ENCODE data around the gene TMTC1. TPM values are rescaled to one million over a fixed set of nuclear protein-coding genes. Genes with fewer than 3 reads are reported as not detected.

TMTC1 gene
- total and polyA plus RNA-seq, 4 donors = 3.0 to 33.6 (median 6.0) TPM

DNA sequence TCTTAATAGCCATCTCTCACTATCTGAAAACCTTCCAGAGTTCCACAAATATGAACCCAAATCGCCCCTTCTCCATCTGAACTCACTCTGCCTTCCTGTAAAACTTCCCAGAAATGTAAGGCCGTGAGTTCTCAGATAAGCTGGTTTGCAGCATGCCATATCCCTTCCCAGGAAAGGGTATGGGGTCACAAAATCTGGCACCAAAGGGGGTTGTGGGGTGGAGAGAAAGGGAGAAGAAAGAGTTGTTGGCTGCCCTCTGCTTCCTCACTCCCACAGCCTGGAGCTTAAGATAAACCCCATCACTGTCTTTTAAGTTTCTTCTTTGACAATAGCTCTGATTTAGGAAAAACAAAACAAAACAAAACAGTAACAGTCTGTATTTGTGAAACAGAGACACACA, 10.7 kb downstream of the TMTC1 start:
- no peaks in the 10 kb centered on the region for H3K27me3 ChIP-seq (ENCODE audit: control insufficient read depth in 3 of 3, insufficient read depth in 3 of 3, low read length in 2 of 3)
- ATAC-seq (ENCODE audit: insufficient read depth, low FRiP score) = no peak
- H3K4me1 ChIP-seq (ENCODE audit: control insufficient read depth in 5 of 5, insufficient read depth in 5 of 5, low read length in 5 of 5) = peaks cover 2 to 37% (median 4%) of the 10 kb centered on the region in 5 donors
- no peak overlapping the region for H3K4me3 ChIP-seq
- no peaks in the 10 kb centered on the region for H3K36me3 ChIP-seq (ENCODE audit: control insufficient read depth in 4 of 4, insufficient read depth in 4 of 4, low read length in 4 of 4)
- TF ChIP-seq, protein P1, sequence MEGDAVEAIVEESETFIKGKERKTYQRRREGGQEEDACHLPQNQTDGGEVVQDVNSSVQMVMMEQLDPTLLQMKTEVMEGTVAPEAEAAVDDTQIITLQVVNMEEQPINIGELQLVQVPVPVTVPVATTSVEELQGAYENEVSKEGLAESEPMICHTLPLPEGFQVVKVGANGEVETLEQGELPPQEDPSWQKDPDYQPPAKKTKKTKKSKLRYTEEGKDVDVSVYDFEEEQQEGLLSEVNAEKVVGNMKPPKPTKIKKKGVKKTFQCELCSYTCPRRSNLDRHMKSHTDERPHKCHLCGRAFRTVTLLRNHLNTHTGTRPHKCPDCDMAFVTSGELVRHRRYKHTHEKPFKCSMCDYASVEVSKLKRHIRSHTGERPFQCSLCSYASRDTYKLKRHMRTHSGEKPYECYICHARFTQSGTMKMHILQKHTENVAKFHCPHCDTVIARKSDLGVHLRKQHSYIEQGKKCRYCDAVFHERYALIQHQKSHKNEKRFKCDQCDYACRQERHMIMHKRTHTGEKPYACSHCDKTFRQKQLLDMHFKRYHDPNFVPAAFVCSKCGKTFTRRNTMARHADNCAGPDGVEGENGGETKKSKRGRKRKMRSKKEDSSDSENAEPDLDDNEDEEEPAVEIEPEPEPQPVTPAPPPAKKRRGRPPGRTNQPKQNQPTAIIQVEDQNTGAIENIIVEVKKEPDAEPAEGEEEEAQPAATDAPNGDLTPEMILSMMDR (IDR thresholded peaks at IDR 0.05; ENCODE audit: control extremely low read depth, extremely low read depth) = no peak
- H3K9ac ChIP-seq (ENCODE audit: insufficient read depth in 1 of 2, low read length in 2 of 2) = no peak overlapping the region
- 40 to 56% methylated on average over 2 of the region's 2 CpGs for WGBS, 2 donors
- H3K27ac ChIP-seq (ENCODE audit: low read depth in 1 of 2, low read length in 1 of 2) = no peak overlapping the region
- peak in 1 of 3 donors; percentile 33 for DNase-seq
- peaks cover 0 to 1% (median 0%) of the 10 kb centered on the region in 4 donors for H3K9me3 ChIP-seq (ENCODE audit: control insufficient read depth in 4 of 4, insufficient read depth in 3 of 4, low read length in 3 of 4)

DNA sequence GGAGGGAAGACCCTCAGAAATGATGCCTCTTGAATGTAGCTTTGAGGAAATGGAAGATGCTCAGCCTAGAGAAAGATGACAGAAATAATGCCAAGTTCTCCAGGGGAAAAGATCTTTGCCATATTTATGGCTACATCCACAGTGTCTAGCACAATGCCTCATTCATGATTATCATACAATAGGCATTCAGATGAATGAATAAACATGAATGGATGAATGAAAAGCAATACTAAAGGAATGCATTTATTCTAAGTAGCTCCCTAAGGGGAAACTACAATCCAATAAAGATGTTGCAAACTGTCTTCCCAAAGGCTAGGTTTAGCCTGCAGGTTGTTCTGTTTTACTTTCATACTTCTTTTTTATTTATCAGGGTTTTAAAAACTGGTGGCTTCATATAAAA, 12.0 kb downstream of the TMTC1 start:
- Histone ChIP-seq H3K4me1 (ENCODE audit: control insufficient read depth in 5 of 5, insufficient read depth in 5 of 5, low read length in 5 of 5) (peaks cover 2 to 37% (median 4%) of the 10 kb centered on the region in 5 donors), H3K9me3 (ENCODE audit: control insufficient read depth in 4 of 4, insufficient read depth in 3 of 4, low read length in 3 of 4) (no peaks in the 10 kb centered on the region), H3K27me3 (ENCODE audit: control insufficient read depth in 3 of 3, insufficient read depth in 3 of 3, low read length in 2 of 3) (no peaks in the 10 kb centered on the region), H3K36me3 (ENCODE audit: control insufficient read depth in 4 of 4, insufficient read depth in 4 of 4, low read length in 4 of 4) (no peaks in the 10 kb centered on the region), H3K27ac (ENCODE audit: low read depth in 1 of 2, low read length in 1 of 2) (no peak overlapping the region), H3K4me3 (no peak overlapping the region), H3K9ac (ENCODE audit: insufficient read depth in 1 of 2, low read length in 2 of 2) (no peak overlapping the region)
- TF ChIP-seq, protein P1 (IDR thresholded peaks at IDR 0.05; ENCODE audit: control extremely low read depth, extremely low read depth) = no peak
- ATAC-seq (ENCODE audit: insufficient read depth, low FRiP score) (no peak), DNase-seq (no peak)

DNA sequence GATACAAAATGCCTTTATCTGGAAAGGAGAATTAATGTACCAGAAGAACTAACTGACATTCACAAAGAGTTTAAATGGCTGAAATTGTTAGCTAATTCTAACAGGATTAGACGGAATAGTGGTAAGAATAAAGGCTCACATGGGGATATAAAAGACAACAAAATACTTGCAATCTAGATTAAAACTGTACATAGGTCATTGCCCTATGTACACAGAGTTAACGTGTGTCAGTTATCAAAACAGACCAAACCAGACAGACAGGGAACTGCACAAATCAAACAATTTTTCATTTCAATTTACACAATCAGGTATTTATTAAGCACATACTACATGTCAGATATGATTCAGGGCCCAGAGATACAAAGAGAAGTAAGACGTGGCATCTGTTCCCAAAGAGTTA, 12.6 kb downstream of the TMTC1 start:
- H3K36me3 ChIP-seq (ENCODE audit: control insufficient read depth in 4 of 4, insufficient read depth in 4 of 4, low read length in 4 of 4) = peaks cover 0 to 4% (median 0%) of the 10 kb centered on the region in 4 donors
- no peaks in the 10 kb centered on the region for H3K9me3 ChIP-seq (ENCODE audit: control insufficient read depth in 4 of 4, insufficient read depth in 3 of 4, low read length in 3 of 4)
- H3K27me3 ChIP-seq (ENCODE audit: control insufficient read depth in 3 of 3, insufficient read depth in 3 of 3, low read length in 2 of 3) = no peaks in the 10 kb centered on the region
- ATAC-seq (ENCODE audit: insufficient read depth, low FRiP score) (no peak), DNase-seq (no peak)
- no peak overlapping the region for H3K4me3 ChIP-seq
- WGBS, 2 donors = 78 to 86% methylated on average over 3 of the region's 3 CpGs
- H3K27ac ChIP-seq (ENCODE audit: low read depth in 1 of 2, low read length in 1 of 2) = no peak overlapping the region
- peaks cover 2 to 37% (median 4%) of the 10 kb centered on the region in 5 donors for H3K4me1 ChIP-seq (ENCODE audit: control insufficient read depth in 5 of 5, insufficient read depth in 5 of 5, low read length in 5 of 5)
- H3K9ac ChIP-seq (ENCODE audit: insufficient read depth in 1 of 2, low read length in 2 of 2) = no peak overlapping the region
- TF ChIP-seq, protein P1 (IDR thresholded peaks at IDR 0.05; ENCODE audit: control extremely low read depth, extremely low read depth) = no peak
